ENCODE measurements around the gene RBM11.

The RBM11 gene

GRCh38 chr21:14271053-14271452, 55.1 kb downstream of the RBM11 start:
- DNase-seq: no peak

GRCh38 chr21:14271641-14272040, 55.7 kb downstream of the RBM11 start:
- DNase-seq: no peak

GRCh38 chr21:14273736-14274538, 58.0 kb downstream of the RBM11 start:
- DNase-seq: no peak

GRCh38 chr21:14275702-14276205, 59.8 kb downstream of the RBM11 start:
- no peak for DNase-seq
